Fibroblast of lung (primary cell): Measurements from ENCODE around the gene CFAP74.

Experiments
- CTCF ChIP-seq, 2 donors: IDR thresholded peaks in 1 of 2; conservative IDR thresholded peaks in 1 of 2; 1 replicate in 1 of 2; 2 replicates in 1 of 2; pipeline ENCODE4 v1.5.1; 2011 to 2012; ENCODE audit warnings: low read length in 2 of 2, control low read depth in 1 of 2, inconsistent platforms in 1 of 2, low read depth in 1 of 2, mild to moderate bottlenecking in 1 of 2
- EZH2 ChIP-seq: IDR thresholded peaks from 2 replicates; pipeline ENCODE4 v1.5.1; 2012; ENCODE audit warnings: low read length, control low read depth, mild to moderate bottlenecking; ENCODE audit errors: missing control alignments

DNA sequence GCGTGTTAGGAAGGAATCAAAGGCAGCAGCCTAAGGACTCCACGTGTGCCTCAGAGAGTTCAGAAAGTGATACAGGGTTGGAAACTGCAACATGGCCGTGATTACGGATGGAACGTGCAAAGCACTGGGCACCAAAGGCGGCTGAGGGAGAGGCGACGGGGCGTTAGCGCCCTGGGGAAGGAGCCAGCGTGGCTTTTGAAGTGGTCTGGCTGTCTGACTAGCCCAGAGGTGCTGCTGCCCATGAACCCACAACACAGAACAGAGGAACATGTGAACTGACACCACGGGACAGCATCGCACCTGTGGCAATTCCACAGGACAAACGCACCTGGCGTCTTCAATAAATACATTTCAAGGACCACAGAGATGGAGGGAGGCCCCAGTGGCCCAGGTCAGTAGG, 66.5 kb downstream of the CFAP74 start:
- TF ChIP-seq CTCF (conservative IDR thresholded peaks at IDR 0.05 in 1 of 2, IDR thresholded peaks at IDR 0.05 in 1 of 2; ENCODE audit: low read depth in 1 of 2, low read length in 2 of 2) (no peak), EZH2 (no peak)
